Suprapubic skin (tissue), 4 donors: ENCODE measurements around the gene CDC42EP4. TPM values are rescaled to one million over a fixed set of nuclear protein-coding genes. Genes with fewer than 3 reads are reported as not detected.

Source experiments
- DNase-seq, 2 donors: peaks; one replicate each; pipeline ENCODE4 v3.0.0-alpha.2; 2019; ENCODE audit warnings: low spot score in 2 of 2
- H3K27ac ChIP-seq: fragments of 200-600 bp; sonication (generic); one replicate; pipeline ENCODE4 v1.5.1; 2019
- H3K27me3 ChIP-seq: fragments of 200-600 bp; sonication (generic); one replicate; pipeline ENCODE4 v1.5.1; 2019
- H3K36me3 ChIP-seq: fragments of 200-600 bp; sonication (generic); one replicate; pipeline ENCODE4 v1.5.1; 2019
- H3K4me1 ChIP-seq: fragments of 200-600 bp; sonication (generic); one replicate; pipeline ENCODE4 v1.5.1; 2019
- H3K4me3 ChIP-seq: fragments of 200-600 bp; sonication (generic); one replicate; pipeline ENCODE4 v1.5.1; 2019; ENCODE audit warnings: mild to moderate bottlenecking
- H3K9me3 ChIP-seq: fragments of 200-600 bp; sonication (generic); one replicate; pipeline ENCODE4 v1.5.1; 2019
- CTCF ChIP-seq, 2 donors: fragments of 200-600 bp in 1 of 2; fragments of 450-650 bp in 1 of 2; sonication (generic) in 1 of 2; IDR thresholded peaks; one replicate each; pipeline ENCODE4 v1.5.1; 2016 to 2019; ENCODE audit warnings: antibody characterized with exemption in 2 of 2, mild to moderate bottlenecking in 1 of 2, moderate library complexity in 1 of 2
- EP300 ChIP-seq: sonication (generic); formaldehyde crosslinking; IDR thresholded peaks from one replicate; pipeline ENCODE4 v1.6.1; 2017; ENCODE audit warnings: antibody characterized with exemption
- POLR2A ChIP-seq, 2 donors: fragments of 450-650 bp; IDR thresholded peaks; one replicate each; pipeline ENCODE4 v1.6.1; 2017; ENCODE audit warnings: antibody characterized with exemption in 2 of 2, mild to moderate bottlenecking in 2 of 2, moderate library complexity in 2 of 2
- POLR2AphosphoS5 ChIP-seq, 3 donors: sonication (generic); formaldehyde crosslinking; IDR thresholded peaks; one replicate each; pipeline ENCODE4 v1.6.1; 2017; ENCODE audit warnings: antibody characterized with exemption in 3 of 3
- WGBS: methylation state at CpG from one replicate; pipeline ENCODE4 v1.1.5; 2018; 5-methylcytosine and 5-hydroxymethylcytosine counted together
- total RNA-seq, 4 donors: library from RNA; depleted of rRNA; stranded (reverse); fragments of >200 nt; gene quantifications; one replicate each; pipeline ENCODE4 v1.1.0, GENCODE V29; 2016

The CDC42EP4 gene
- total RNA-seq, 4 donors from 2014 or later, result 60.0 to 86.8 (median 81.5) TPM

DNA sequence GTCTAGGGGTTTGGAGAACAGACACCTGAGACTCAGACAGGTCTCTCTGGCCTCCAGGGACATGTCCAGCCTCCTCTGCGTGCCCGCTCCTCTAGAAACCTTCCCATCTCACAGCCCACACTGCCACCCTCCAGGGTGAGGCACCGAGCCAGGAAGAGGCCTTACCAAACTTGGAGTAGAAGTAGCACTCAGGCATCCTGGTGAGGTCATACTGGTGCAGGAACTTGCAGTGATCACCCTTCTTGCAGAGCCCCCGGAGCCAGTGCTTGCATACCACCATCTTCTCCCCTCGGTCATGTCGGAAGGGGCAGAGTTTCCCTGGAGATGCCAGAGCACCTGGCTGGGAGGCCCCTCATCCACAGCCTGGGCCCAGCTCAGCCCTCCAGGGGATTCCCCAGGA is 54.3 kb downstream of the CDC42EP4 start:
- Histone ChIP-seq H3K27me3 (no peaks in the 10 kb centered on the region), H3K36me3 (no peaks in the 10 kb centered on the region), H3K4me3 (no peak overlapping the region), H3K4me1 (peaks cover 16% of the 10 kb centered on the region), H3K27ac (no peak overlapping the region), H3K9me3 (no peaks in the 10 kb centered on the region)
- TF ChIP-seq POLR2AphosphoS5 (IDR thresholded peaks at IDR 0.05), result no peak
- no peak for TF ChIP-seq EP300
- no peak for TF ChIP-seq POLR2A (IDR thresholded peaks at IDR 0.05)
- TF ChIP-seq CTCF (IDR thresholded peaks at IDR 0.05), result no peak
- DNase-seq, result peak in 1 of 2 donors; percentile 50
- 82% methylated on average over 6 of the region's 6 CpGs for WGBS

DNA sequence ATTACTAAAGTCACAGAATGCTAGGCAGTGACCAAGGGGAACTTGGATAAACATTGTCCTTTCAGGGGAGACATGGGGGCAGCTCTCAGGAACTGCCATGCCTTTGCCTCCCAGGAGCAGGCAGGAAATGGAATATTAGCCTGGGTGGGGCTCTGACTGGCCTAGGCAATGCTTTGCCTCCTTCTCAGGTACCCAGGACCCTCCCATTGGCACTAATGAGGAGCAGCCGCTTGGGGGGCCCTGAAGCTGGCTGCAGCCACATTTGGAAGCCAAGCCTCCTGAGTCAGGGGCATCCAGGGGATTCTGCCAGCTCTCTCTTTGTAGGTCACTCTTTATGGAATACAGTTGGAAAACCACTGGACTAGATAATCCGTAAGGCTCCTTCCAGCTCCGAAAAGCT is 55.6 kb downstream of the CDC42EP4 start:
- Histone ChIP-seq H3K27me3 (no peaks in the 10 kb centered on the region), H3K9me3 (no peaks in the 10 kb centered on the region), H3K27ac (no peak overlapping the region), H3K4me1 (peaks cover 6% of the 10 kb centered on the region), H3K36me3 (no peaks in the 10 kb centered on the region), H3K4me3 (no peak overlapping the region)
- TF ChIP-seq EP300 (no peak), CTCF (IDR thresholded peaks at IDR 0.05) (no peak), POLR2AphosphoS5 (IDR thresholded peaks at IDR 0.05) (no peak), POLR2A (IDR thresholded peaks at IDR 0.05) (no peak)
- 100% methylated on average over 3 of the region's 3 CpGs for whole genome bisulfite sequencing
- DNase-seq, result peak in 1 of 2 donors; percentile 45

GRCh38 chr17:73255671-73256181 is 56.1 kb downstream of the CDC42EP4 start:
- no peak overlapping the region for H3K27ac ChIP-seq
- DNase-seq, result peak in 1 of 2 donors; percentile 68
- no peak overlapping the region for H3K4me3 ChIP-seq
- TF ChIP-seq CTCF (IDR thresholded peaks at IDR 0.05) (peak; percentile 88 to 92), POLR2A (IDR thresholded peaks at IDR 0.05) (no peak)
- peaks cover 3% of the 10 kb centered on the region for H3K4me1 ChIP-seq
- no peaks in the 10 kb centered on the region for H3K36me3 ChIP-seq
- 5% methylated on average over 5 of the region's 8 CpGs for WGBS
- H3K27me3 ChIP-seq, result no peaks in the 10 kb centered on the region
- no peaks in the 10 kb centered on the region for H3K9me3 ChIP-seq

DNA sequence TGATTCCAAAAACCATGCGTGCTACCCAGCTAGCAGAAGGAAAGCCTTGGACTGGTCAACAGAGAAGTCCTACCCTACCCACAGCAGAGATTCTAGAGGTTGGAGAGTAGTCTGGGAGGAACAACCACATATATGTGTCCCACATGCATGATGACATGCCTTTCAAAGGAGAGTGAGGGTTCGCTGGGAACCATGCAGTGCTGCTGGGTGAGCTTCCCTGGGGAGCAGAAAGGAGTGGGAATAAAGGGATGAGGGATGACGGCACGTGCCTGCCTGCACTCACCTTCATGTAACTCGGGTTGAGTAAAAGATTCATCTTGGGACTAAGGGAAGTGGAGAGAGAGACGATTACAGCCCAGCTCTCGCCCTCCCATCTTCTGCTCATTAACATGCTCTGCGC is 59.9 kb downstream of the CDC42EP4 start:
- TF ChIP-seq POLR2A (IDR thresholded peaks at IDR 0.05) (no peak), POLR2AphosphoS5 (IDR thresholded peaks at IDR 0.05) (no peak), EP300 (no peak), CTCF (IDR thresholded peaks at IDR 0.05) (no peak)
- H3K36me3 ChIP-seq, result peaks cover 26% of the 10 kb centered on the region
- H3K4me1 ChIP-seq, result peaks cover 3% of the 10 kb centered on the region
- H3K27ac ChIP-seq, result no peak overlapping the region
- no peak for DNase-seq
- H3K27me3 ChIP-seq, result no peaks in the 10 kb centered on the region
- H3K9me3 ChIP-seq, result no peaks in the 10 kb centered on the region
- WGBS, result 83% methylated on average over 8 of the region's 8 CpGs
- H3K4me3 ChIP-seq, result no peak overlapping the region

DNA sequence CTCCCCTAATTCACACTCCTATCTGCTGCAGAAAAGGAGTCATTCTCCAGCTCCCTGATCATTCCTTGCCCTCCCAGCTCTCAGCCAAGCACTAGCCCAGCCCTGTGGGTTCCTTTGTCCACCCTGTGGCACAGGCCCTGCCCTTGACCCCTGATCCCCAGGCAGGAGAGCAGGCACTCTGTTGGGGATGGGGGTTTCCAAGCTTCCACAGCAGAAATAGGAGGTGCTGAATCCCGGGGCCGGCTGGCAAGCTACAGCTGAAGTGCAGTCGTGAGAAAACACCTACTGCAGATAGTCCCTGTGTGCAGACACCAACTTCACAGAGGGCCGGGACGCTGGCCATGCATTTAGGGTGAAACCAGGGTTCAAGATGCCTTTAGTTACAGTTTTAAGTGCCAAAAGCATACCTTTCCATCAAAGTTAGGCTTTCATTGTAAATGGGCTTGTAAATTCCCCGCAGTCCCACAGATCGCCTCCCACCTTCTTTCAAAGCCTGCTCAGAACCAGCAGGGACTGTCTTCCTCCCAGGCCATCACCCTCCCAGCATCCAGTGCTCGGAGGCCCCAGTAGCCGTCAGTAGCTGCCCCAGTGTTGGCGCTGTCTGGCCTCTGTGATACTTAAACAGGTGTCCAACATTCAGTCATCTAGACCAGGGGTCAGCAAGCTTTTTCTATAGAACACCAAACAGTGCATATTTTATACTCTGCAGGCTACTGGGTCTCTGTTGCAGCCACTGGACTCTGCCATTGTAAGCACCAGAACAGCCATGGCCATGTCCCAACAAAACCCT is 60.8 kb downstream of the CDC42EP4 start:
- DNase-seq, result no peak
- TF ChIP-seq POLR2A (IDR thresholded peaks at IDR 0.05) (no peak), EP300 (no peak)
- Histone ChIP-seq H3K4me1 (peaks cover 3% of the 10 kb centered on the region), H3K36me3 (peaks cover 34% of the 10 kb centered on the region), H3K9me3 (no peaks in the 10 kb centered on the region), H3K27ac (no peak overlapping the region), H3K4me3 (no peak overlapping the region), H3K27me3 (no peaks in the 10 kb centered on the region)
- WGBS, result 79% methylated on average over 10 of the region's 10 CpGs
